ENCODE results near the gene MRPS26.

- TF ChIP-seq POLR2AphosphoS5 (IDR thresholded peaks at IDR 0.05; ENCODE audit: borderline replicate concordance, low read depth, low read length) = no peak
- no peak for TF ChIP-seq EZH2 (IDR thresholded peaks at IDR 0.05)
Observed at GRCh38 chr20:3051385-3052019, 5.7 kb downstream of the MRPS26 start.

Measured in SK-N-MC (cell line).